Neural cell (in vitro differentiated cells): ENCODE measurements around the gene DHRS3. TPM values are rescaled to one million over a fixed set of nuclear protein-coding genes. Genes with fewer than 3 reads are reported as not detected.

Experiments used
- H2AFZ ChIP-seq: fragments of 200-600, 300-800 bp; sonication (generic), shearing (Covaris generic); 2 replicates; pipeline ENCODE4 v1.6.0; 2014; ENCODE audit warnings: low read depth, mild to moderate bottlenecking, antibody characterized with exemption, low read length, moderate library complexity
- H3F3A ChIP-seq: fragments of 200-600 bp; shearing (Covaris generic); 2 replicates; pipeline ENCODE4 v1.6.1; 2016; ENCODE audit warnings: mild to moderate bottlenecking, moderate library complexity, mixed read lengths, antibody characterized with exemption, low read length; ENCODE audit not compliant: insufficient read depth, poor library complexity, severe bottlenecking
- H3K27ac ChIP-seq: fragments of 200-600, 300-800 bp; sonication (generic), shearing (Covaris generic); 2 replicates; pipeline ENCODE4 v1.5.1; 2014; ENCODE audit warnings: mild to moderate bottlenecking, low read length, moderate library complexity
- H3K27me3 ChIP-seq: fragments of 300-800, 200-600 bp; sonication (generic), shearing (Covaris generic); 2 replicates; pipeline ENCODE4 v1.6.0; 2014; ENCODE audit warnings: mild to moderate bottlenecking, low read depth, low read length, moderate library complexity; ENCODE audit not compliant: insufficient read depth
- H3K36me3 ChIP-seq: fragments of 300-800, 200-600 bp; sonication (generic), shearing (Covaris generic); 2 replicates; pipeline ENCODE4 v1.5.1; 2014; ENCODE audit warnings: mild to moderate bottlenecking, antibody characterized with exemption, low read length, moderate library complexity; ENCODE audit not compliant: insufficient read depth
- H3K4me2 ChIP-seq: fragments of 300-800, 200-600 bp; sonication (generic), shearing (Covaris generic); 2 replicates; pipeline ENCODE4 v1.6.0; 2014; ENCODE audit warnings: mild to moderate bottlenecking, low read length
- H3K4me3 ChIP-seq: fragments of 300-800, 200-600 bp; sonication (generic), shearing (Covaris generic); 2 replicates; pipeline ENCODE4 v1.5.1; 2014; ENCODE audit warnings: mild to moderate bottlenecking, low read length, moderate library complexity
- H3K79me2 ChIP-seq: fragments of 200-600 bp; shearing (Covaris generic); replicated peaks from 2 replicates; pipeline ENCODE4 v1.6.0; 2014; ENCODE audit warnings: mild to moderate bottlenecking, low read length, moderate library complexity; ENCODE audit not compliant: insufficient read depth
- H3K9ac ChIP-seq: fragments of 300-800, 200-600 bp; sonication (generic), shearing (Covaris generic); 2 replicates; pipeline ENCODE4 v1.6.1; 2016; ENCODE audit warnings: mild to moderate bottlenecking, low read length, mixed read lengths
- H3K9me2 ChIP-seq: fragments of 200-600 bp; shearing (Covaris generic); 2 replicates; pipeline ENCODE4 v1.6.1; 2016; ENCODE audit warnings: mild to moderate bottlenecking, low read length, mixed read lengths; ENCODE audit not compliant: insufficient read depth
- H3K9me3 ChIP-seq: fragments of 200-600, 300-800 bp; sonication (generic), shearing (Covaris generic); 2 replicates; pipeline ENCODE4 v1.6.1; 2016; ENCODE audit warnings: mild to moderate bottlenecking, mixed run types, low read length, moderate library complexity, mixed read lengths
- H4K20me1 ChIP-seq: fragments of 200-600 bp; shearing (Covaris generic); 2 replicates; pipeline ENCODE4 v1.6.1; 2016; ENCODE audit warnings: mild to moderate bottlenecking, mixed run types; ENCODE audit not compliant: insufficient read depth
- EP300 ChIP-seq: fragments of 450-650 bp; conservative IDR thresholded peaks from 2 replicates; pipeline ENCODE4 v1.6.1; 2014; ENCODE audit warnings: antibody characterized with exemption, mild to moderate bottlenecking, moderate library complexity; ENCODE audit not compliant: poor library complexity, severe bottlenecking
- EZH2 ChIP-seq: fragments of 200-600, 300-800 bp; shearing (Covaris generic), sonication (generic); IDR thresholded peaks from 2 replicates; pipeline ENCODE4 v1.6.1; 2014; ENCODE audit warnings: antibody characterized with exemption, low read length, borderline replicate concordance, mild to moderate bottlenecking; ENCODE audit not compliant: insufficient read depth, poor library complexity, severe bottlenecking
- MXI1 ChIP-seq: fragments of 450-650 bp; conservative IDR thresholded peaks from 2 replicates; pipeline ENCODE4 v1.6.1; 2014; ENCODE audit warnings: antibody characterized with exemption, mild to moderate bottlenecking; ENCODE audit not compliant: poor library complexity, severe bottlenecking
- POLR2AphosphoS5 ChIP-seq: IDR thresholded peaks from 2 replicates; pipeline ENCODE4 v1.6.1; 2012
- RAD21 ChIP-seq: fragments of 450-650 bp; conservative IDR thresholded peaks from 2 replicates; pipeline ENCODE4 v1.6.1; 2014; ENCODE audit warnings: antibody characterized with exemption, mild to moderate bottlenecking, moderate library complexity
- SMC3 ChIP-seq: fragments of 450-650 bp; conservative IDR thresholded peaks from 2 replicates; pipeline ENCODE4 v1.6.1; 2014; ENCODE audit warnings: antibody characterized with exemption, mild to moderate bottlenecking, moderate library complexity; ENCODE audit not compliant: poor library complexity
- TAF1 ChIP-seq: IDR thresholded peaks from 2 replicates; pipeline ENCODE4 v1.6.1; 2012; ENCODE audit warnings: low read depth
- polyA plus RNA-seq: library from polyadenylated mRNA; depleted of rRNA; stranded (reverse); fragments of >200 nt; gene quantifications from 2 replicates; pipeline ENCODE4 v1.2.3, GENCODE V29; 2014
- TF ChIP-seq, protein P1 (sequence below): fragments of 450-650 bp; IDR thresholded peaks from 2 replicates; pipeline ENCODE4 v1.5.1; 2014; ENCODE audit warnings: antibody characterized with exemption, mild to moderate bottlenecking, moderate library complexity; ENCODE audit not compliant: poor library complexity, severe bottlenecking
- TF ChIP-seq, protein P2 (sequence below): IDR thresholded peaks from 2 replicates; pipeline ENCODE4 v1.6.1; 2012; ENCODE audit warnings: borderline replicate concordance

DHRS3 gene
- polyA plus RNA-seq, 1 donor from 2014 or later, result 0.22 TPM

DNA sequence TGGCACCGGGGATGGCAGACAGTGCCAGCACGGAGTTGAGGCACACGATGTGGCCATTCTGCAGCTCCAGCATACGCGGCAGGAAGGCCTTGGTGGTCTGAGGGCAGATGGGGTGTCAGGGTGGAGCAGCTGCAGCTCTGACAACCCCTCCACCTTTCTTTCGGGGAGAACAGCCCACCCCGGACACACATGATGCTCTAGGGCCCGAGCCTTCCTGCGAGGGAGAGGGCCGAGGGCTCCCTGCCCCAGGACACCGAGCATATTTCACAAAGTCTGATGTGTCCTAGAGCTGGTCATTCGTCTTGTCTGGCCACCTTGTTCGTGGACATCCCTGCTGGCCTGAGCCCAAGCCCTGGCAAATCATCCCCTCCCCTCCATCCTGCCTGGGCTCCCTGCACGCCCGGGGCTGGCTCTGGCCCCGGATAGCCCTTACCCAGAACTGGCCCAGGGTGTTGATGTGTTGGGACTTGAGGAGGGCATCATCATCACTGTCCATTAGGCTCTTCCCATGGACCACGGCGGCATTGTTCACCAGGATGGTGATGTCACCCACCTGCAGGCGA lies 39.1 kb downstream of the DHRS3 start:
- Histone ChIP-seq H3K9me2 (no peaks in the 10 kb centered on the region), H2AFZ (no peak overlapping the region), H3K9me3 (no peaks in the 10 kb centered on the region), H3K36me3 (no peaks in the 10 kb centered on the region), H3K9ac (no peak overlapping the region), H3K27me3 (no peaks in the 10 kb centered on the region), H3K4me3 (no peak overlapping the region), H3F3A (no peaks in the 10 kb centered on the region), H4K20me1 (no peaks in the 10 kb centered on the region), H3K79me2 (no peaks in the 10 kb centered on the region), H3K4me2 (no peak overlapping the region), H3K27ac (no peak overlapping the region)
- no peak for TF ChIP-seq EZH2
- TF ChIP-seq SMC3, result no peak
- TF ChIP-seq POLR2AphosphoS5, result no peak
- TF ChIP-seq RAD21, result no peak
- TF ChIP-seq, protein P1, sequence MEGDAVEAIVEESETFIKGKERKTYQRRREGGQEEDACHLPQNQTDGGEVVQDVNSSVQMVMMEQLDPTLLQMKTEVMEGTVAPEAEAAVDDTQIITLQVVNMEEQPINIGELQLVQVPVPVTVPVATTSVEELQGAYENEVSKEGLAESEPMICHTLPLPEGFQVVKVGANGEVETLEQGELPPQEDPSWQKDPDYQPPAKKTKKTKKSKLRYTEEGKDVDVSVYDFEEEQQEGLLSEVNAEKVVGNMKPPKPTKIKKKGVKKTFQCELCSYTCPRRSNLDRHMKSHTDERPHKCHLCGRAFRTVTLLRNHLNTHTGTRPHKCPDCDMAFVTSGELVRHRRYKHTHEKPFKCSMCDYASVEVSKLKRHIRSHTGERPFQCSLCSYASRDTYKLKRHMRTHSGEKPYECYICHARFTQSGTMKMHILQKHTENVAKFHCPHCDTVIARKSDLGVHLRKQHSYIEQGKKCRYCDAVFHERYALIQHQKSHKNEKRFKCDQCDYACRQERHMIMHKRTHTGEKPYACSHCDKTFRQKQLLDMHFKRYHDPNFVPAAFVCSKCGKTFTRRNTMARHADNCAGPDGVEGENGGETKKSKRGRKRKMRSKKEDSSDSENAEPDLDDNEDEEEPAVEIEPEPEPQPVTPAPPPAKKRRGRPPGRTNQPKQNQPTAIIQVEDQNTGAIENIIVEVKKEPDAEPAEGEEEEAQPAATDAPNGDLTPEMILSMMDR, result no peak
- no peak for TF ChIP-seq MXI1
- TF ChIP-seq, protein P2, sequence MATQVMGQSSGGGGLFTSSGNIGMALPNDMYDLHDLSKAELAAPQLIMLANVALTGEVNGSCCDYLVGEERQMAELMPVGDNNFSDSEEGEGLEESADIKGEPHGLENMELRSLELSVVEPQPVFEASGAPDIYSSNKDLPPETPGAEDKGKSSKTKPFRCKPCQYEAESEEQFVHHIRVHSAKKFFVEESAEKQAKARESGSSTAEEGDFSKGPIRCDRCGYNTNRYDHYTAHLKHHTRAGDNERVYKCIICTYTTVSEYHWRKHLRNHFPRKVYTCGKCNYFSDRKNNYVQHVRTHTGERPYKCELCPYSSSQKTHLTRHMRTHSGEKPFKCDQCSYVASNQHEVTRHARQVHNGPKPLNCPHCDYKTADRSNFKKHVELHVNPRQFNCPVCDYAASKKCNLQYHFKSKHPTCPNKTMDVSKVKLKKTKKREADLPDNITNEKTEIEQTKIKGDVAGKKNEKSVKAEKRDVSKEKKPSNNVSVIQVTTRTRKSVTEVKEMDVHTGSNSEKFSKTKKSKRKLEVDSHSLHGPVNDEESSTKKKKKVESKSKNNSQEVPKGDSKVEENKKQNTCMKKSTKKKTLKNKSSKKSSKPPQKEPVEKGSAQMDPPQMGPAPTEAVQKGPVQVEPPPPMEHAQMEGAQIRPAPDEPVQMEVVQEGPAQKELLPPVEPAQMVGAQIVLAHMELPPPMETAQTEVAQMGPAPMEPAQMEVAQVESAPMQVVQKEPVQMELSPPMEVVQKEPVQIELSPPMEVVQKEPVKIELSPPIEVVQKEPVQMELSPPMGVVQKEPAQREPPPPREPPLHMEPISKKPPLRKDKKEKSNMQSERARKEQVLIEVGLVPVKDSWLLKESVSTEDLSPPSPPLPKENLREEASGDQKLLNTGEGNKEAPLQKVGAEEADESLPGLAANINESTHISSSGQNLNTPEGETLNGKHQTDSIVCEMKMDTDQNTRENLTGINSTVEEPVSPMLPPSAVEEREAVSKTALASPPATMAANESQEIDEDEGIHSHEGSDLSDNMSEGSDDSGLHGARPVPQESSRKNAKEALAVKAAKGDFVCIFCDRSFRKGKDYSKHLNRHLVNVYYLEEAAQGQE, result no peak
- no peak for TF ChIP-seq EP300
- no peak for TF ChIP-seq TAF1

DNA sequence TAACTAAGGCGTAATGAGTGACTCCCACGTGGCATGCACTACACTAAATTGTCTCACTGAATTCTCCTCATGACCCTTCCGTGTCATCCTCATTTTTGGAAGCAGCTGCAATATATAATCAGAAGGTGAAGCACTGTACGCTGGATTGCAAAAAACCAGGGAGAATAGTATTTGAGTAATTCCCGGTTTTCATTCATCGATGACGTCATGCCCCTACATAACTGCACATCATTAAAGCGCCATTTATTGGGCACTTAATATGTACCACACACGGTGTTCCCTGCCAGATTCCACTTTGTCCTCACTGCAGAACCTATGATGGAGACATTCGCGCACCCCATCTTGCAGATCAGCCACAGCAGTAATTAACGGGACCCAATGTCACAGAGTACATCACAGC lies 41.0 kb downstream of the DHRS3 start:
- no peak overlapping the region for H3K27ac ChIP-seq
- no peaks in the 10 kb centered on the region for H3K9me3 ChIP-seq
- H3K36me3 ChIP-seq, result no peaks in the 10 kb centered on the region
- no peaks in the 10 kb centered on the region for H4K20me1 ChIP-seq
- H3K4me3 ChIP-seq, result no peak overlapping the region
- no peak overlapping the region for H2AFZ ChIP-seq
- H3F3A ChIP-seq, result no peaks in the 10 kb centered on the region
- no peaks in the 10 kb centered on the region for H3K27me3 ChIP-seq
- no peaks in the 10 kb centered on the region for H3K9me2 ChIP-seq
- H3K79me2 ChIP-seq, result no peaks in the 10 kb centered on the region
- TF ChIP-seq POLR2AphosphoS5 (no peak), MXI1 (no peak), RAD21 (no peak), EP300 (no peak), TAF1 (no peak), EZH2 (no peak), SMC3 (no peak)
- TF ChIP-seq, protein P1, result no peak
- TF ChIP-seq, protein P2, result no peak
- H3K4me2 ChIP-seq, result no peak overlapping the region
- no peak overlapping the region for H3K9ac ChIP-seq
